Measurements from ENCODE around the gene DGCR2.
"Not testable (repeated sequence)": the region's sequence is repeated elsewhere in the genome, so short reads cannot be mapped to it uniquely, and the experiment has no call there.

DGCR2 gene

GRCh38 chr22:19088866-19089595, 33.2 kb downstream of the DGCR2 start:
- DNase-seq (ENCODE audit: low read depth) = no peak
- H3K4me3 ChIP-seq (ENCODE audit: low read depth, low read length) = no peak overlapping the region
- TF ChIP-seq CTCF (IDR thresholded peaks at IDR 0.05; ENCODE audit: low read depth, low read length, missing control alignments) = no peak

- H3K4me3 ChIP-seq (ENCODE audit: low read depth, low read length) = no peak overlapping the region
- TF ChIP-seq CTCF (IDR thresholded peaks at IDR 0.05; ENCODE audit: low read depth, low read length, missing control alignments) = no peak
- no peak for DNase-seq (ENCODE audit: low read depth)
Observed at GRCh38 chr22:19086896-19087295, 35.3 kb downstream of the DGCR2 start.

DNA sequence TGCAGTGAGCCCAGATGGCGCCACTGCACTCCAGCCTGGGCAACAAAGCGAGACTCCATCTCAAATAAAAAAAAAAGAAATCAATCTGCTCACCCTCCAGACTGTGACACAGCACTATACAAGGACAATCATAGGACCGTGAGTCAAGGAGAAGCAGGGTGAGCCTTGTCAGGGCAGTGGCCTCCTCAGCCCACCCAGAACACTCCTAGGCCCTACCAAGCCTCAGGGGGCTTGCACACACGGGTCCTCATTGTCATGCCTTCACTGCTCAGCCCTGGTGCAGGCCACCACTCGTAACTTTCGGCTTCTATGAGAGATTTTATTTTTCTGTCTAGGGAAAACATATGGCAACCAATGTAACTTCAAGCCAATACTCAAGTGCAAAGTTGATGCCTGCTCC, 35.8 kb downstream of the DGCR2 start:
- no peak for DNase-seq (ENCODE audit: low read depth)
- no peak overlapping the region for H3K4me3 ChIP-seq (ENCODE audit: low read depth, low read length)
- no peak for TF ChIP-seq CTCF (IDR thresholded peaks at IDR 0.05; ENCODE audit: low read depth, low read length, missing control alignments)

GRCh38 chr22:19085233-19085718, 36.9 kb downstream of the DGCR2 start:
- peak; percentile 48 for TF ChIP-seq CTCF (IDR thresholded peaks at IDR 0.05; ENCODE audit: low read depth, low read length, missing control alignments)
- DNase-seq (ENCODE audit: low read depth) = no peak
- H3K4me3 ChIP-seq (ENCODE audit: low read depth, low read length) = no peak overlapping the region

- not testable (repeated sequence) for DNase-seq (ENCODE audit: low read depth); H3K4me3 ChIP-seq (ENCODE audit: low read depth, low read length)
Observed at GRCh38 chr22:19084586-19084985, 37.6 kb downstream of the DGCR2 start.

GRCh38 chr22:19084126-19084525, 38.1 kb downstream of the DGCR2 start:
- DNase-seq (ENCODE audit: low read depth) = not testable (repeated sequence)

DNA sequence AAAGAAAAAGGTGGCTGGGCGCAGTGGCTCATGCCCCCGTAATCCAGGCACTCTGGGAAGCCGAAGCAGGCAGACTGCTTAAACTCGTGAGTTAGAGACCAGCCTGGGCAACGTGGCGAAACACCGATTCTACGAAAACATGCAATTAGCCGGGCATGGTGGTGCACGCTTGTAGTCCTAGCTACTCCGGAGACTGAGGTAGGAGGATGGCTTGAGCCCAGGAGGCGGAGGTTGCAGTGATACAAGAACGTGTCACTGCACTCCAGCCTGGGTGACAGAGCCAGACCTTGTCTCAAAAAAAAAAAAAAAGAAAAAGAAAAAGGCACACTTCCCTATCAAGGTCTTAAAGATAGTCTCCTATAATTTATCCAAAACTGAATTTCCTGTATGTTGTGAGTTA, 39.4 kb downstream of the DGCR2 start:
- no peak for TF ChIP-seq CTCF (IDR thresholded peaks at IDR 0.05; ENCODE audit: low read depth, low read length, missing control alignments)
- H3K4me3 ChIP-seq (ENCODE audit: low read depth, low read length) = no peak overlapping the region
- DNase-seq (ENCODE audit: low read depth) = no peak

More at GRCh38 chr22:19084126-19084525, 38.1 kb downstream of the DGCR2 start:
- H3K4me3 ChIP-seq (ENCODE audit: low read depth, low read length) = not testable (repeated sequence)

- DNase-seq (ENCODE audit: low read depth) = no peak
- no peak for TF ChIP-seq CTCF (IDR thresholded peaks at IDR 0.05; ENCODE audit: low read depth, low read length, missing control alignments)
- no peak overlapping the region for H3K4me3 ChIP-seq (ENCODE audit: low read depth, low read length)
Observed at GRCh38 chr22:19082101-19082500, 40.1 kb downstream of the DGCR2 start.

Data from GM12864 (cell line).